Measurements from ENCODE around the gene DEFB123.

GRCh38 chr20:31406115-31406514 lies 34.3 kb upstream of the DEFB123 start, which contains the start of gene DEFB121:
- no peak for TF ChIP-seq CTCF (IDR thresholded peaks at IDR 0.05)
- no peak for TF ChIP-seq ZFX (IDR thresholded peaks at IDR 0.05; ENCODE audit: borderline replicate concordance)
